Measurements from ENCODE around the gene ARAF. TPM values are rescaled to one million over a fixed set of nuclear protein-coding genes. Genes with fewer than 3 reads are reported as not detected.

Gene ARAF
- total and polyA plus RNA-seq, 2 donors (not counting 3 experiments of a cell fraction or from before 2014, with no cell fraction given), result 62.7 to 69.5 TPM

DNA sequence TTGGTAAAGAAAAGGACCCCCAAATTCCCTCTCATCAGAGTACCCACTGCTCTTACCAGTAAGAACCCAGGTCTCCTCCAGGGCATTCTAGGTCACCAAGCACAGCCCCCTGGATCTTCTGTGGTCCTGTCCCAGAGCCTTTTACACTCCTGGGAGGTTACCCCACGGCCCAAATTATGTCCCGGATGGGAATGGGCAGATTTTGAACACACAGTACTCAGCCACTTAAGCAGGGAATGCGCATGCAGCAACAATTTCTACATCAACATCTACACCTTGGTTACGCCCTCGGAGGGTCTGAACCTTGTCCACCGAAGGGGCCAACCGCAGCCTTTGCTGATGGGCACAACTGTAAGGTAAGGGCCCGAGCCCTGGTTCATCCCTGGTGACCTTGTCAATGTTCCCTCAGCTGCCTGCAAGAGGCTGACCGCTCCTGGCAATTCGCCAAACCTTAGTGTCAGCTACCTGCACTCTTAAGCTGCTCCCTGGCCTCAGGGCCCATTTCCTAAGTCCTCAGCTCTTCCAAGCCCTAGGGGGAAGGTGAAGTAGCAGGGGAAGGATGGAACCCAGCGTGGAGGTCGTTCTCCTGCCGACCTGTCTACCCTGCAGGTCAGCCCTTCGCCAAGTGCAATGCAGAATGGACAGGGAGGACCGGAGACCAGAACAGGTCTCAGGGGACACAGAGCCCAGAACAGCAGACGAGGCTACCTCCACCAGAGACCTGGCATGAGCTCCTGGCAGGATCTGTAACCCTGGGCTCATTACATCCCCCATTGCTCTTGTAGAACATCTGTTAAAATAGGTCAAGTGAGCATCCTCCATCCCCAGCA is 27.1 kb downstream of the ARAF start:
- no peak overlapping the region for H3K4me2 ChIP-seq (ENCODE audit: insufficient read depth, low read length)
- dilution Hi-C loops (cut with MboI; ENCODE audit: extremely low pct_ligation_motif_present, low sequenced_read_pairs) (no loop called here), intact Hi-C loops (cut with micrococcal nuclease) (no loop called here)
- H3K4me1 ChIP-seq (ENCODE audit: control insufficient read depth, extremely low read depth, insufficient read depth, low read length), result peaks cover 17% of the 10 kb centered on the region
- no peak overlapping the region for H3K27ac ChIP-seq (ENCODE audit: insufficient read depth, low read depth, low read length)
- no peak for DNase-seq (ENCODE audit: low read depth, low spot score)
- H3K27me3 ChIP-seq (ENCODE audit: control insufficient read depth in 2 of 2, insufficient read depth in 2 of 2, low read length in 2 of 2), result no peaks in the 10 kb centered on the region
- H2AFZ ChIP-seq (ENCODE audit: low read depth, low read length), result no peak overlapping the region
- ChIA-PET CTCF (no interaction called here), POLR2A (no interaction called here)
- H3K36me3 ChIP-seq (ENCODE audit: control insufficient read depth in 2 of 2, extremely low read depth in 1 of 2, insufficient read depth in 2 of 2, low read length in 2 of 2), result peaks cover 0 to 2% of the 10 kb centered on the region in 2 experiments
- no peaks in the 10 kb centered on the region for H4K20me1 ChIP-seq (replicated peaks; ENCODE audit: control insufficient read depth, extremely low read depth, insufficient read depth, low read length)
- H3K4me3 ChIP-seq (replicated peaks in 1 of 3; ENCODE audit: insufficient read depth in 1 of 3, low read depth in 1 of 3, low read length in 3 of 3), result no peak overlapping the region
- TF ChIP-seq GATA2 (IDR thresholded peaks at IDR 0.05; ENCODE audit: insufficient read depth, insufficient read length, low read depth, low read length), result no peak
- H3K9me3 ChIP-seq (replicated peaks; ENCODE audit: control insufficient read depth, insufficient read depth, low read length), result no peaks in the 10 kb centered on the region
- no peaks in the 10 kb centered on the region for H3K9me1 ChIP-seq (replicated peaks; ENCODE audit: control insufficient read depth, extremely low read depth, insufficient read depth, low read length)
- no peak for FAIRE-seq
- no TSS peak for BruUV-seq (replicated peaks)
- no peak overlapping the region for H3K9ac ChIP-seq (replicated peaks; ENCODE audit: extremely low read depth, insufficient read depth, low read length)
- H3K79me2 ChIP-seq (ENCODE audit: control insufficient read depth, insufficient read depth, low read length), result peaks cover 3% of the 10 kb centered on the region

DNA sequence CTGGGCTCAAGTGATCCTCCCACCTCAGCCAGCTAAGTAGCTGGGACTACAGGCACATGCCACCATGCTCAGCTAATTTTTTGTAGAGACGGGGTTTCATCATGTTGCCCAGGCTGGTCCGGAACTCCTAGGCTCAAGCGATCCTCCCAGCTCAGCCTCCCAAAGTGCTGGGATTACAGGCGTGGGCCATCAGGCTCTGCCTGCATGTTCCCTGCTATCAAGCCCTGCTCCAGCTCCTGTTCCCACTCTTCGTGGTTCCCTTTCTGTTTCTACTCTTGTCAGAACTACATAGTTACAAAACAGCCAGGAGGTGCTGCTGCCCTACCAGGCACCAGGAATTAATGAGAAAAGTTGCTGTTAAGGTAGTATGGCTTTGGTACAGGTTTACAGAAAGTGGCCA is 30.0 kb downstream of the ARAF start:
- H3K9me1 ChIP-seq (replicated peaks; ENCODE audit: control insufficient read depth, extremely low read depth, insufficient read depth, low read length), result no peaks in the 10 kb centered on the region
- CTCF ChIA-PET, result no interaction called here
- FAIRE-seq, result no peak
- no peaks in the 10 kb centered on the region for H4K20me1 ChIP-seq (replicated peaks; ENCODE audit: control insufficient read depth, extremely low read depth, insufficient read depth, low read length)
- TF ChIP-seq FOS (IDR thresholded peaks at IDR 0.05; ENCODE audit: borderline replicate concordance, insufficient read depth, low read length), result no peak
- H3K4me3 ChIP-seq (replicated peaks in 1 of 3; ENCODE audit: insufficient read depth in 1 of 3, low read depth in 1 of 3, low read length in 3 of 3), result no peak overlapping the region
- no peaks in the 10 kb centered on the region for H3K36me3 ChIP-seq (ENCODE audit: control insufficient read depth in 2 of 2, extremely low read depth in 1 of 2, insufficient read depth in 2 of 2, low read length in 2 of 2)
- no peak overlapping the region for H3K27ac ChIP-seq (ENCODE audit: insufficient read depth, low read depth, low read length)
- H3K9me3 ChIP-seq (replicated peaks; ENCODE audit: control insufficient read depth, insufficient read depth, low read length), result no peaks in the 10 kb centered on the region
- no peaks in the 10 kb centered on the region for H3K4me1 ChIP-seq (ENCODE audit: control insufficient read depth, extremely low read depth, insufficient read depth, low read length)
- H3K4me2 ChIP-seq (ENCODE audit: insufficient read depth, low read length), result no peak overlapping the region
- H3K9ac ChIP-seq (replicated peaks; ENCODE audit: extremely low read depth, insufficient read depth, low read length), result no peak overlapping the region
- no peak for DNase-seq (ENCODE audit: low read depth, low spot score)
- no TSS peak for BruUV-seq (replicated peaks)
- no peaks in the 10 kb centered on the region for H3K27me3 ChIP-seq (ENCODE audit: control insufficient read depth in 2 of 2, insufficient read depth in 2 of 2, low read length in 2 of 2)
- intact Hi-C loops (cut with micrococcal nuclease), result no loop called here
- POLR2A ChIA-PET, result no interaction called here
- no peak overlapping the region for H2AFZ ChIP-seq (ENCODE audit: low read depth, low read length)
- no peaks in the 10 kb centered on the region for H3K79me2 ChIP-seq (ENCODE audit: control insufficient read depth, insufficient read depth, low read length)
- dilution Hi-C loops (cut with MboI; ENCODE audit: extremely low pct_ligation_motif_present, low sequenced_read_pairs), result no loop called here

All from endothelial cell of umbilical vein (primary cell).